COLO668 (cell line): ENCODE measurements around the gene TRAPPC2L.

ENCODE experiments used
- DNase-seq: peaks from one replicate; lab custom pipeline; 2025; ENCODE audit not compliant: unreplicated experiment; lab: John Stamatoyannopoulos, UW

The TRAPPC2L gene, protein sequence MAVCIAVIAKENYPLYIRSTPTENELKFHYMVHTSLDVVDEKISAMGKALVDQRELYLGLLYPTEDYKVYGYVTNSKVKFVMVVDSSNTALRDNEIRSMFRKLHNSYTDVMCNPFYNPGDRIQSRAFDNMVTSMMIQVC

DNA sequence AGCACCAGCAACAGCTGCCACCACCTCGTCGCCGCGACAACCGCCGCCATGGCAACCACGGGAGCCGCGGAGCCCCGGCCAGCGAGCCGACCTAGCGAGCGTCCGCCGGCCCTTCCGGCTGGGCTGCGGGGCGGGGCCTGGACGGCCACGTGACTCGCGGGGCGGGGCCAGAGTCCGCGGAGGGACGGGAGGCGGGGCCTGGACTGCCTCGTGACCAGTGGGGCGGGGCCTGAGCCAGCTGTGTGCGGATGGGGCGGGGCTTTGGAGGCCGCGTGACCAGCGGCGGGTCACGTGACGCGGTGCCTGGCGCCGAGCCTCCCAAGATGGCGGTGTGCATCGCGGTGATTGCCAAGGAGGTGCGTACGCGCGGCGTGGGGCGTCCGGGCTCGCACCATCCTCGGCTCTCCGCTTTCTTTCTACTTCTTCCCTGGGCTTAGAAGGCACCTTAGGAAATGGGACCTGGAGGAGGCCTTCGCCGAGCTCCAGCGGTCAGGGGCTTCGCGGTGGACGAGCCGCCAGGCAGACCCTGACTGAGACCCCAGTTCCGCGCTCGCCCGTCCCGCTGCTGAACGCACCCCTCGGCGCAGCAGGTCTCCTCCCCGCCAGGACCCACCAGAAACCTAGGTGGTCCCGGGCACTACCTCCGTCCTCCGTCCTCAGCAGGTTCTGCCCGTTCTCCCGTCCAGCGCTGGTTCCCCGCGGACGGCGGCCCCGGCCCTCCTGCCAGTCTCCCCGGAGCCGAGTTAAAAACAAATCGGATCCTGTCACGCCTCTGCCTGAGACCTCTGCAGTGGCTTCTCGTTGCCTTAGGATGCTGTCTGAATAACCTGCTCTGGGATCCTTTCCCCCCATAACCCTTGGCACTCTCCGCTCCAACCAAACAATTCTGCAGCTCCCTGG is at the start of gene TRAPPC2L, which contains the start of gene GALNS:
Gene TRAPPC2L (plus strand): TSS at position 300 of the 900 bp plus-strand sequence. CDS start 24 bp downstream, at position 324.
Gene GALNS (minus strand): TSS at position 120 of the 900 bp plus-strand sequence. CDS start 70 bp downstream, at position 50.
- peak; percentile 99 for DNase-seq

DNA sequence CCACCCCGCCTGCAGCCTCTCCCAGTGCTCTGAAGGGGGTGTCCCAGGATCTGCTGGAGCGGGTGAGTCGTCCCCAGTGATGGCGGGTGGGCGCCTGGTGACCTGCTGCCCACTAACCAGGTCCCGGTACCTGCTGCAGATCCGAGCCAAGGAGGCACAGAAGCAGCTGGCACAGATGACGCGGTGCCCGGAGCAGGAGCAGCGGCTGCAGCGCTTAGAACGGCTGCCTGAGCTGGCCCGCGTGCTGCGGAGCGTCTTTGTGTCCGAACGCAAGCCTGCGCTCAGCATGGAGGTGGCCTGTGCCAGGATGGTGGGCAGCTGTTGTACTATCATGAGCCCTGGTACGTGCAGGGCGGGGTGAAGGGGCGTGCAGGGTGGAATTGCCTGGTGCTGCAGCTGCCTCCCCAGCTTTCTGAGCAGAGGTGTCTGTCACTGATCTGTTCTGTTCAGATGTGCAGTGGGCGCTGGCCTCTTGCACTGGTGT is 49.7 kb upstream of the TRAPPC2L start:
- DNase-seq, result no peak

DNA sequence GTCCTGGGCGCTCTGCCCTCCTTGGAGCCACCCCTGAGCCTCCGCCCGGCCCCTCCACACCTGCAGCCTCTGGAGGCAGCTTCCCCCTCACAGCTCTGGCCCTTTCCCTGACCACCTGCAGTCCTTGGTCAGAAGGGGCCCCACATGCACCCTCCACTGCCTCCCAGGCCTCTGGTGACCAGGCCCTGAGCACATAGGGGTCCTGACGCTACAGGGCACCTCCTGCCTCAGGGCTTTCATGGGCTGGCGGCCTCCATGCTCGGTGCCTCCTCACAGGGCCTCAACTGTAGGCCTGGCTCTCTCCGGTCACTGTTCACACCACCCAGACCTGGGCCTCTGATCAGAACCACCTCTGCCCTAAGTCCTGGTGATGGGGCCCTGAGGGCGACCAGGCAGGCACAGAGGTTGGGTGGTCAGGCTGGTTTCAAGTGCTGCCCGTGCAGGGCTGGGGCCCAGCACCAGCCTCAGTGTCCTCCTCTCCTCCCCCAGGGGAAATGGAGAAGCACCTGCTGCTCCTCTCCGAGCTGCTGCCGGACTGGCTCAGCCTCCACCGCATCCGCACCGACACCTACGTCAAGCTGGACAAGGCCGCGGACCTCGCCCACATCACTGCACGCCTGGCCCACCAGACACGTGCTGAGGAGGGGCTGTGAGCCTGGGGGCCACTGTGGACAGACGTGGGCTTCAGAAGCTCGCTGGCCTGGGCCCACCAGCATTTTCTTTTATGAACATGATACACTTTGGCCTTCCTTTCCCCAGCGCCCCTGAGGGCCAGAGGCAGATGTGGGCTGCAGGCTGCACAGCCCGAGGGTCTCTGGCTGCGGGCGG is 49.1 kb upstream of the TRAPPC2L start:
- DNase-seq, result no peak

DNA sequence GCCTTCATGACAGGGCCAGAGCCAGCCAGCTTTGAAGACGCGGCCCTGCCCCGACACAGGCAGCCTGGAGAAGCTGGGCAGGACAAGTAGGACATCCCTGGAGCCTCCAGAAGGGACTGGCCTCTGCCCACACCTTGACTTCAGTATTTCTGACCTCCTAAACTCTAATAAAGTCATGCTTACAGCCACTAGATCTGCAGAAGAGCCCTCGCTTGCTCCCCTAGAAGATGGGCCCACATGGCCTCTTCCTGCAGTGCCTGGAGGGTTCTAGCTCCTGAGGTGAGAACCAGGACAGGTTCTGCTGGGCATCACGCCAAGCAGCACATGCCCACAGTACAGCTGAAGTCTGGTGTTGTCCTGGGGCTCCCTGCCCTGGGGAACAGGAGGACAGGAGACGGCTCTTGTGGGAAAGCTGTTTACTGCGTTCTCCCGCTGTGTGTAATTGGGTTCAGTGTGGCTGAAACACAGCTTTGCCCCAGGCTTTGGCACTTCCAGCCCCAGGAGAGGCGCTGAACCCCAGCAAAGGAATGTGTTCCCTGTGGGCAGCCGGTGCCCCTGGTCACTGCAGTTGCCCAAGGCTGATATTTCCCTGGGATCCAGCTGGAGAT is 47.8 kb upstream of the TRAPPC2L start:
- DNase-seq, result no peak

DNA sequence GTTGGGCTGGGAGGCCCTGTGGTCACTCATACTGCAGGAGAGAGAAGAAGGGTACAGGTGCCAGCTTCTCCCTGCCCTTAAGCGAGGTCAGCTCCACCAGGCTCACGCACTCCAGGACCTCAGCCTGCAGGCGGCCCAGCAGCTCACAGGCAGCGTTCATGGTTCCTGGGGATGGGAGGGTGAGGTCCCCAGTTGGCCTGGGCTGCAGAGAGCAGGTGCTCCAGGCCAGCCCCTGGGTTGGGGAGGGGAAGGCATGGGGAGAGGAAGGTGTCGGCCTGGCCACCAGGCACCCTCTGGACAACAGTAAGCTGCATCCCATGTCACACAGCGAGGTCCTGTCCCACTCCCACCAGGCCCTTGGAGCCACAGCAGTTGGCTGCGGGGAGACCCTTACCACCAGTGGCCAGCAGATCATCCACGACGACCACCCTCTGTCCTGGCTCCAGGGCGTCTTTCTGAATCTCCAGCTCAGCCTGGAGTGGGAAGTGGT is 47.2 kb upstream of the TRAPPC2L start:
- no peak for DNase-seq

DNA sequence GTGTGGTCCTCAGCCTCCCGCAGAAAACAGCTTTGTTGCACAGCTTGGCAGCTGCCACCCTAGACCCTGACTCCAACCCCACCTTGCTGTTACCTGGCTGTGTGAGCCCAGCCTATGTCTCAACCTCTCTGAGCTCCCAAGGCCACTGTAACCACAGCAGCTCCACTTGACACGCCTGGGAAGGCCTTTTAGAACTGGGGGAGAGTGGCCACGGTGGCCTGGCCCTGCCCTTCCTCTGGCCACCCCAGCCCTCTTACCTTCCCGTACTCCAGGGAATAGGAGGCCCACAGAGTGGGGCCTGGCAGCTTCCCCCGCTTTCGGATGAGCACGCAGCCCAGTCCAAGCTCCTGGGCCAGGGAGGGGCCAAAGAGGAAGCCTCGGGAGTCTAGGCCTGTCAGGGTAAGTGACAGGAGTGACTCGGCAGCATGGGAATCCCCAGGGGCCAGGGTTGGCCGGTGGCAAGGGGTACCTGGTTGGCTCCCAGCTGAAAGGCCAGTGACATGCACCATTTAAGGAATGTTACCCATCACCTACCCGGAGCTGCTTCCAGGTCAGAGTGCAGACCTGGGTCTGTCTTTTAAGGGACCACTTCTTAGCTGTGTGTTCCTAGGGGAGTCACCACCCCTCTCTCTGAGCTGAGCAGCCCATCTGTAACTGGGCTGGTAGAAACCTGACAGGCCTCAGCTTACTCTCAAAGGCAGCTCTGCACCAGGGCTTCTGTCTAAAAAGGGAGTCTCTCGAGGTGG is 46.6 kb upstream of the TRAPPC2L start:
- peak; percentile 45 for DNase-seq

DNA sequence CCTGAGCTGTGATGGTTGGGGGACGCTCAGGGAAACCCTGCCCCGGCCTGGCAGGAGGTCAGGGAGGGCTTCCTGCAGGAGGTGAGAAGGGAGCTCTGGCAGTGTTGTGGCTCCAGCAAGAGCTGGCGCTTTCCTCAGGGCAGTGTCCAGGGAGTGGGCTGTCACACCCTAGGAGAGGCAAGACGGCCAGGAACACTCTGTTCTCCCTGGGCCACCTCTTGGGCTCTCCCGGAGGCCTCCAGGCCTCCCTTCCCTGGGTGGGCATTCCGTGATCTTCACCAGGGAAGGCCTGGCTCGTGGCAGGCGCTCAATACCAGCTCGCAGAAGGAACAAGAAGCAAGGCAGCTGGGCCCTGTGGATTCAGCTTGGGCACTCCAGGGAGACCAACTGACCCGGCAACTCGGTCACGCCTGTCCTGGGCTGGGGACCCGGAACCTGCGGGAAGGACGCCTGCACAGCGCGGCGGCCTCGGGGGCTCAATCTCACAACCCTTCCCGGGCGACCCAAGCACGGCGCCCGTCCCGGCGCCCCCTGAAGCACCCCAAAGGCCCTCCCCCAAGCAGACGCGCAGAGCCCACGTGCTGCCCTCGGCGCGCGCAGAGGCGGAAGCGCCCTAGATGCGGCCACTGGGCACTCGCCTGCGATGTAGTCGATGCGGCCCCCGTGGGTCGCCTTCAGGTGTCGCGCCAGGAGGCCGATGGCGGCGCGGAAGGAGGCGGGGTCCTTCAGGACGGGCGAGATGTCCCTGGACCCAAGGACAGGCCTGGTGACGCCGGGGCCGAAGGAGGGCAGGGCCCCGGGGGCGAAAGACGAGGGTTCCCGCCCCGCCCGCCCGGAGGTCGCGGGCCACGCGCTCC is 45.8 kb upstream of the TRAPPC2L start:
- DNase-seq, result peak; percentile 91

DNA sequence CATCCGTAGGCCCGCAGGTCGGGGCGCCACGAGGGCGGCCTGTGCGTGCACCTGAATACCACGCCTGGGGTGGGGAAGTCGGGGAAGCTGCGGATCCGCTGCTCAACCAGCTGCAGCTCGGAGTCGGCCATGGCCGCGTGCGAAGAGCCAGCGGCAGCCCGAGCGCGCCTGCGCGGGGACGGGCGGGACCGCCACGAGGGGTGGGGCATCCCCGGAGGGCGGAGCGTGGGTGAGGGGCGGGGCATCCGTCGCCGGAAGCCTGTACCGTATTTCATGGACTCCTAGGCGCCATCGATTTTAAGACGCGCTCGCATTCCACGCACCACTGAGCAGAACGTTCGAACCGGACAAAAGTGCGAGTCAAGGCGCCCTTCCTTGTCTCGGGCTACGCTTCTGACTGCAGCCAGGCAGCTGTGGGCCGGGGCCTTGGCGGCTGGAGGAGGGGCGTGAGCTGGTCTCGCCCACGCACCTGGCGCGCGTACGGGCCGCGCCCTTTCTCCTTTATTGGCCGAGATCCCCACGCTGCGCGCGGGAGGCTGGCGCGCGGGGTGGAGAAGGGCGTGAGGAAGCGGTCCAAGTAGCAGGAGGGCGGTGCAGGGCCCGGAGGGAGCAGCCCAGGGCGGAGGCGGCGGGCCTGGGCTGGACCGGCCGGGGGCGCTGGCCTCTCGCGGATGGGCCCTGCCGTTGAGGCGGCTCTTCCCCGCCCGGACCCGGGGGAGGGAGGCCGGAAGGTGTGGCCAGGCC is 45.0 kb upstream of the TRAPPC2L start, which contains the start of gene APRT:
Gene APRT (minus strand): TSS at position 160 of the 744 bp plus-strand sequence. CDS start 29 bp downstream, at position 131.
- DNase-seq, result peak; percentile 92

DNA sequence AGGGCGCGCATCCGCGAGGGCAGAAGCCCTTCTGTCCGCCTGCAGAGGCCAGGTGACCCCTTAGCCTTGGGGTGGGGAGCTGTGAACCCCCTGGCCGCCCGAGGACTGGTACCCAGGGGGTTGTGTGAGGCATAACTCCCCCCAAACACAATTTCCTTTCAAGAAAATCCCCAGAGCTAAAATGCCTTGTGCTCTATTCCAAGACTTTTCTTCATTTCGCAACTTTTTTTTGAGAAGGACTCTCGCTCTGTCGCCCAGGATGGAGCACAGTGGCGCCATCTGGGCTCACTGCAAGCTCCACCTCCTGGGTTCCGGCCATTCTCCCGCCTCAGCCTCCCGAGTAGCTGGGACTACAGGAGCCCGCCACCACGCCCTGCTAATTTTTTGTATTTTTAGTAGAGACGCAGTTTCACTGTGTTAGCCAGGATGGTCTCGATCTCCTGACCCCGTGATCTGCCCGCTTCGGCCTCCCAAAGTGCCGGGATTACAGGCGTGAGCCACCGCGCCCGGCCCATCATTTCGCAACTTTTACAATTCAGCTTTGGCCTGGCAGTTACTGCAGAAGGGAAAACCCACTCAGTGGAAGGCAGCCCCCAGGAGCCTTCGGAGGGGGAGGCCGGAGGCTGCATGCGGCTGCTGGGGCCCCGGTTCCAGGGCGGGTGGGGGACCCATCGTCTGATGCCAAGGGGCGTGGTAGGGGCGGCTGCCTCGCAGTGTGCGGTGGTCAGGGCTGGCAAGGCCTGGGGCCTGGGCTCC is 44.2 kb upstream of the TRAPPC2L start:
- no peak for DNase-seq

DNA sequence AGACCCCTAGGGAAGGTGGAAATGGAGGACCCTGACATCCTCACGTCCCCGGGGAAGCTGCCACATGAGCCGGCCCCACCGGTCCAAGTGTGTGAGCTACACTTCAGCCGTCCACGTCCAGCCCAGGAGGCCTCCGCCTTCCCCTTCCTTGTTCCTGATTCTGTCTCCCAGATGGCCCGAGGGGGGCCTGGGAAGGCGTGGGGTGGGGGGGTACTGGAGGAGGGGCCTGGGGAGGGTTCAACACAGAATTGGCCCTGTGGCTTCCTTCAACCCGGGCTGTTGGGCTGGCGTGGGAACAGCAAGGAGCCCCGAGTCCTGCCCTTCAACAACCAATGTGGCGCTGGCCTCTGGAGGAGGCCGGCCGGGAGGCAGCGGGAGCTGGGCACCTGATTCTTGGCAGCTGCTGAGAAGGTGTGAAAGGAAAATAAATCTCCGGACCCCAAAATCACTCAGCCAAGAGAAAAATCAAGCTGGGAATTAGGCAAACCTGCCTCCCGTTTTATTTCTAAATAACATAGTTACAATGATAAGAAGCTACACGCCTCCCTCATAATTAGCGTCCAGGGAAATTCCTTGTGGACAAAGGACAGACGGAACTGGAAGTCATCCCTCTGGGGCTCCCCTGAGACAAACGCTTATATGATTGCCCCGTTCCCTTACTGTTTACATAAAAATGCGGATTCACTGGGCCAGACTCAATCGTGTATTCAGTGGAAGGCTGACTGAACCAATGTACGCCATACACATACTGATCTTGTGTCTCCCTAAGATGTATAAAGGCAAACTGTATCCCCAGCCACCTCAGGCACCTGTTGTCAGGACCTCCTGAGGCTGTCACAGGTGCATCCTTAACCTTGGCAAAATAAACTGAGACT is 43.4 kb upstream of the TRAPPC2L start:
- no peak for DNase-seq

DNA sequence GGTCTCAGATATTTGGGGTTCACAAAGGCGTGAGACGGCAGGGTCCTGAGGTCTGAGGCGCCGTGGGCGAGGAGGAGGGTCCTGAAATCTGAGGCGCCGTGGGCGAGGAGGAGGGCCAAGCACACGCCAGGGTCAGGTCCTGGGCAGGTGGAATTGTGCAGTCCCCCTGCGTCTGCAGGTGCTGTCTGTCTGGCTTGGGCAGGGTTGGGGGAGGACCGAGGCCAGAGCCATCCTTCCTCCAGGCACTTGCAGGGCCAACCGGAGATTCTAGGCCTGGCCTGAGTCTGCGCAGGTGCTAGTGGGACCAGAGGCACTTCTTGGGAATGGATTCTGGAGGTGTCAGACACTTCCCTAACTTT is 42.8 kb upstream of the TRAPPC2L start:
- no peak for DNase-seq

DNA sequence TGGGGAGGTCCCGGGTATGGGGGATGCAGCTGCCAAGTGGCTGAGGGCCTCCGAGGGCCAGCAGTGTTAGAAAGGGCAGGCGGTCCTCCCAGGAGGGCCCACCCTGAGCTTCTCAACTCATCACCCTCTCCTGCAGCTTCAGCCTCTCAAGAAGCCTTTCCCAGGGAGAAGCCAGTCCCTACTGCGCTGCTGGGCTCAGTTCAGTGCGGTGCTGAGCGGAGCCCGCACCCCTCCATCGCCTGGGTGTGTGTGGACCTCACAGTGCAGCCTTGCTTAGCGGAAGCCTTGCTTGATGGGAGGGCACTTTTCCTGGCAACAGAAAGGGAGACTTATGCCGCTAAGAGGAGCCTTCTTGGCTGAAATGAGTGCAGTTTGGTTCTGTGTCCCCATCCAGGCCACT is 41.7 kb upstream of the TRAPPC2L start:
- DNase-seq, result no peak

DNA sequence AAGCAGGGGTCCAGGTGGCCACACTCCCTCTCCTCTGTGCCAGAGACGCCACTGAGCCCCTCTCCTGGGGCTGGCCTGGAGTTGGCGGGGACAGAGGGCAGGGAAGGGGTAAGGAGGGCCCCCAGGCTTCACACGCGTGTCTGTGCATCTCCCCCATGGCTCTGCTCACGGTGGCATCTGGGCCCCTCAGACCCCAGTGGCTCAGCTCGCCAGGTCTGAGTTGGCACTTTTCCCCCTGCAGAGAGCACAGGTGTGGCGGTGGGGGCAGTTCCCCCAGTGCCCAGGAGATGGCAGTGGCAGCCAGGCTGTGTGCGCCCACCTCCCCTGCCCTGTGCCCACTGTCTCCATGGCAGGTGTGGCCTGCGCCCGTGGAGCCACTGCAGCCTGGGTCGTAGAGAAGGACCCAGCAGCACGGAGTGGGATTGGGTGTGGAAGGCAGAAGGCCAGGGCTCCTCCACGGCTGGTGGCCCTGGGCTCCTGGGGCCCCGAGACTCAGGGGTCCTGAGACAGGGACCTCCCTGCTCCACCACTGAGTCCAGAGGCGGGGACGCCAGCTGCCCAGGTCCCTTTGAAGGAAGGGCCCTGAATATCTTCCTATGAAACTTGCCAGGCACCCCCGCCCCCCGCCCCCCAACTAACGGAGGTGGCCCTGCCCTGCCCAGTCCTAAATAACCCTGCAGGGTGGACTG is 40.9 kb upstream of the TRAPPC2L start:
- DNase-seq, result peak; percentile 77

DNA sequence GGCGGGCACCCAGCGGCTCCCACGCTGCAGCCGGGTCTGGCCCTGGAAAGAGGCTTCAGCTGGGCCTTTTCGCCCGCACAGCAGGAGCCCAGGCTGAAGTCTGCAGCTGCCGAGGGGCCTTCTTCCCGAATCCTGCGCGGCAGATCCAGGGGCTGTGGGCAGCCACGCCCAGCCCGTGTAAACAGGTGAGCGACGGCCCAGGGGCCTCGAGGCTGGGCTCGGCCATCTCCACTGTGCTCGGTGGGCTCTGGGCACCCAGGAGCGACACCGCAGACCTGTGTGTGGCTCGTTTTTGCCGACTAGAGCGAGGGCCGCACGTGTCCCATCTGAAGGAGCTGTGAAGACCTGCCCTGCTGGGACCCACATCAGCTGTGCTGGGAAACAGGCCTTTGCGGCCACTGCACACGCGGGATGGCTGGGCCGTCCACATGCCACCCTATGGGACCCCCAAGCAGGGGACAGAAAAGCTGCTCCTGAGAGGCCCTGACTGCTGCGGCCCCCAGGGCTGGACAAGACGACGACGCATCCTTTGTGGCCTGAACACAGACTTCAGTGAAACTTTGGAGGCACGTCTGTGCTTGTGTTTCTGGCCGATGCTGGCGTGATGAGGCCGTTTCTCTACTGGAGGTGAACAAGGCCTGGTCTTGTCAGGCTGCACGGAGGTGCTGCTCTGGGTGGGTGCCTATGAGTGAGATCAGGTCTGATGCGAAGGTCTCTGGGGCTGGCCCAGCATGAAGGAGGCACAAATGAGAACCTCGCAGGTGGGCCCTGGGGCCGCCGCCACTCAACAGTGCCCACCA is 40.0 kb upstream of the TRAPPC2L start:
- DNase-seq, result peak; percentile 58
